Fibroblast of mammary gland (primary cell): ENCODE data around the gene ZSWIM9.
A peak's percentile ranks its signal among the peaks of the same experiment; 100 is the strongest.

Source experiments
- DNase-seq: peaks from one replicate; pipeline ENCODE4 v3.0.0-alpha.2; 2010; ENCODE audit warnings: low read depth
- H3K4me3 ChIP-seq: 2 replicates; pipeline ENCODE4 v1.5.1; 2011; ENCODE audit warnings: low read depth, mild to moderate bottlenecking, low read length, moderate library complexity; ENCODE audit not compliant: control insufficient read depth
- TF ChIP-seq, protein P1 (sequence below): conservative IDR thresholded peaks from 2 replicates; pipeline ENCODE4 v1.5.1; 2011; ENCODE audit warnings: low read depth, low read length, inconsistent platforms; ENCODE audit not compliant: control insufficient read depth, insufficient read depth

The ZSWIM9 gene

GRCh38 chr19:48170817-48171347 is 402 bp downstream of the ZSWIM9 start:
- DNase-seq: no peak
- TF ChIP-seq, protein P1, sequence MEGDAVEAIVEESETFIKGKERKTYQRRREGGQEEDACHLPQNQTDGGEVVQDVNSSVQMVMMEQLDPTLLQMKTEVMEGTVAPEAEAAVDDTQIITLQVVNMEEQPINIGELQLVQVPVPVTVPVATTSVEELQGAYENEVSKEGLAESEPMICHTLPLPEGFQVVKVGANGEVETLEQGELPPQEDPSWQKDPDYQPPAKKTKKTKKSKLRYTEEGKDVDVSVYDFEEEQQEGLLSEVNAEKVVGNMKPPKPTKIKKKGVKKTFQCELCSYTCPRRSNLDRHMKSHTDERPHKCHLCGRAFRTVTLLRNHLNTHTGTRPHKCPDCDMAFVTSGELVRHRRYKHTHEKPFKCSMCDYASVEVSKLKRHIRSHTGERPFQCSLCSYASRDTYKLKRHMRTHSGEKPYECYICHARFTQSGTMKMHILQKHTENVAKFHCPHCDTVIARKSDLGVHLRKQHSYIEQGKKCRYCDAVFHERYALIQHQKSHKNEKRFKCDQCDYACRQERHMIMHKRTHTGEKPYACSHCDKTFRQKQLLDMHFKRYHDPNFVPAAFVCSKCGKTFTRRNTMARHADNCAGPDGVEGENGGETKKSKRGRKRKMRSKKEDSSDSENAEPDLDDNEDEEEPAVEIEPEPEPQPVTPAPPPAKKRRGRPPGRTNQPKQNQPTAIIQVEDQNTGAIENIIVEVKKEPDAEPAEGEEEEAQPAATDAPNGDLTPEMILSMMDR: no peak
- H3K4me3 ChIP-seq: peak overlapping the region; percentile 89

DNA sequence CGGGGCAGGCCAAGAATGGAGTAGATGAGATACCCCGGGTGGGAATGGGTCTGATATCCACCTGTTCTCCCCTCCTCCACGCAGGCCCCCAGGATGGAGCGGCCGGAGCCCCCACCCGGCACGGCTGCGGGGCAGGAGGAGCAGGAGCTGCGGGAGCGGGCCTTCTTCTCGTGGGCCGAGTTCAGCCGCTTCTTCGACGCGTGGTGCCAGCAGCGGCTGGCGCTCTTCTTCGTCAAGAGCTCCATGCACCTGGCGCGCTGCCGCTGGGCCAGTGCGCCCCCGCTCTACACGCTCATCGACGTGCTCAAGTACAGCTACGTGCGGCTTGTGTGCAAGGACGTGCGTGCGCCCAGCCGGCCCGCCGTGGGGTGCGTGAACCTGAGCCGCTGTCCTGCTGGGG is 1.2 kb downstream of the ZSWIM9 start:
- no peak for DNase-seq
- TF ChIP-seq, protein P1: no peak
- peak overlapping the region; percentile 89 for H3K4me3 ChIP-seq

DNA sequence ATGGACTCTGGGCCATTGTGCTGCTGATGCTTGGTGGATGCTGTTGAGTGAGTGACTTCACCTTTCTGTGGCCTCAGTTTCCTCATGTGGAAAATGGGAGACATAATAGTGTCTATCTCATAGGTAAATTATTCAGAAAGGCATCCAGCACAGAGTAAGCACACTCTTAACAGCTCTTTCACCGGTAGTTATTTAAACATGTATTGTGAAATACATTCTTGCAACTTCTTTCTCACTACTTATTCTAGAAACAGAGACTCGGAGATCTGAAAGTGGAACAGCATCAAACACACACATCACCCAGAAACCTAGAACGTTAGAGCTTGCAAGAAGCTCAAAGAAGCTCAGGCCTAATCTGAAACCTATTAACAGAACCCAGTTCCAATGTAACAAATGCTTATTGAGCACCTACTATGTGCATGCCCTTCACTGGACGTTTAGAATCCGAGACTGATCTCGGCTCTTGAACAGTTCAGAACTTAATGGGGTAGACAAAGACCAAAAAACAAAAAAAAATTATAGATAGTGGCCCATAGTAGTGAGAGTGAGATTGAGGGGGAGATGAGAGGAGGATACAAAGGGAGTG is 4.1 kb downstream of the ZSWIM9 start:
- no peak overlapping the region for H3K4me3 ChIP-seq
- DNase-seq: no peak
- TF ChIP-seq, protein P1: no peak

DNA sequence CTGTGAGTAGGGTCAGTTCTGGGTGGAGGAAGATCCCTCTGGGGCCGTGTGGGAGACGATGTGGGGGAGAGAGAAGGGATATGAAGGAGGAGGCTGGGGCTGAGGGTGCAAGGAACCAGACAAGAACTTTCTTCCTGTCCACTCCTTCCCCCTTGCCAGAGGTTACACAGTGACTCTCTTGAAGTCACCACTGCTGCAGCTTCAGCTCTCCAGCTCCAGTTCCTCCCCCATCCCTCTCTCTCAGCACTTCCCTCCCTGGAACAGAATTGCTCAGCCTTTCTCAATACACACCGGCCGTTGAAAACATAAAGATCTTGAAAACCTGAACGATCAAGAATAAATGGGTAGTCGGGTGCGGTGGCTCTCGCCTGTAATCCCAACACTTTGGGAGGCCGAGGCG is 5.1 kb downstream of the ZSWIM9 start:
- TF ChIP-seq, protein P1: no peak
- H3K4me3 ChIP-seq: no peak overlapping the region
- no peak for DNase-seq

GRCh38 chr19:48176226-48176625 is 5.7 kb downstream of the ZSWIM9 start:
- TF ChIP-seq, protein P1: no peak

DNA sequence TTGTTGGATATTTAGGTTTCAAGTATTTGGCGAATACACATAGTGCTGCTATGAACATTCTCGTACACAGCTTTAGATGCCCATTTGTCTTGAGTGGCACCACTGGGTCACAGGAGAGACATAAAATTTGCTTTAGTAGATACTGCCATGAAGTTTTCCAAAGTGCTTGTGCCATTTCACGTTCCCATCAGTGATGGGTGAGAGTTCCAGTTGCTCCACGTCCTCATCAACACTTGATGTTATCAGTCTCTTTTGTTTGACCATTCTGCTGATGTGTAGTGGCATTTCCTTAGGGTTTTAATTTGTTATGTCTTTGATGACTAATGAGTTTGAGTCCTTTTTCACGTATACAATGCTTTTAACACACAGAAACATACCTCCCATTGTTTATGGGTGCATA is 11.0 kb downstream of the ZSWIM9 start:
- no peak for DNase-seq

More at GRCh38 chr19:48176226-48176625, 5.7 kb downstream of the ZSWIM9 start:
- DNase-seq: no peak
- H3K4me3 ChIP-seq: no peak overlapping the region

More for the DNA sequence above, 11.0 kb downstream of the ZSWIM9 start:
- no peak overlapping the region for H3K4me3 ChIP-seq
- TF ChIP-seq, protein P1: no peak
